ENCODE results near the gene THSD4.

Gene THSD4

DNA sequence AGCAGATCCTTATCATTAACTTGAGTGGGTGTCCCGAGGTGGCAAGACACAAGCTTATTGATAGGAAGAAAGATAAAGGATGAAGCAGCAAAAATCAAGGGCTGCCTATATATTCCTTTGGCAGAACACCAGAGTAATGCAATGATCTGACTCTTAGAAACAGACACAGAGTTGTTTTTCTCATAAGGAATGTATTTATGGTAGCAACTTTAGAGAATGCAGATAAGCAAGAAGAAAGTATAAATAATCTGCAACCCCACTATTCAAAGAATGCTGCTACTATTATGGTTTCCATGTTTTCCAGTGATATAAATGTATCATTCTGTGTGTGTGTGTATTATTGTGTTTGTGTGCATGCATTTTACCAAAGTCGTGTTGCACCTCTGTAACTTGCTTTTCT is 208.3 kb downstream of the THSD4 start:
- H3K9me3 Mint-ChIP-seq, result no peaks in the 10 kb centered on the region
- H3K27ac Mint-ChIP-seq, result no peak overlapping the region
- no peaks in the 10 kb centered on the region for H3K4me1 Mint-ChIP-seq (ENCODE audit: low read depth)
- no peak overlapping the region for H3K4me3 Mint-ChIP-seq
- intact Hi-C loops (cut with micrococcal nuclease), result no loop called here
- no peaks in the 10 kb centered on the region for H3K36me3 Mint-ChIP-seq (ENCODE audit: low read depth)
- H3K27me3 Mint-ChIP-seq, result peaks cover 4% of the 10 kb centered on the region

DNA sequence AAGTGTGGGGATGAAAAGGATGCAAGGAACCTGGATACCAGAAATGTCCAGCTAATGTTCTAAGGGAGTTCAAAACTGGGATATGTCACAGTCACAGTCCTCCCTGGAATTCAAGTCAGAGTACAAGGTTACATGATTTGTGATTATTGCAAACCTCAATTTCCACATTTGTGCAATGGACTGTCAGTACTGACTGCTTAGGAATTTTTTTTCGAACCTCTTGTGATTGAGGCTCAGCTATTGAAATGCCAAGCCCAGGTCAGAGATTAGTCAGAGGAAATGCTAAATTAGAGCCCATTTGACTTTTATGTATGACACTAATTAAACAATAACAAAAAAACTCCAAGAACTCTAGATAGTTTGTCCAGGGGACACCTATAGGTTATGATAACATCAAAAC is 210.2 kb downstream of the THSD4 start:
- no peak overlapping the region for H3K4me3 Mint-ChIP-seq
- no peaks in the 10 kb centered on the region for H3K9me3 Mint-ChIP-seq
- no peak overlapping the region for H3K27ac Mint-ChIP-seq
- peaks cover 2% of the 10 kb centered on the region for H3K27me3 Mint-ChIP-seq
- H3K4me1 Mint-ChIP-seq (ENCODE audit: low read depth), result no peaks in the 10 kb centered on the region
- intact Hi-C loops (cut with micrococcal nuclease), result no loop called here
- H3K36me3 Mint-ChIP-seq (ENCODE audit: low read depth), result no peaks in the 10 kb centered on the region

- no peak overlapping the region for H3K4me3 Mint-ChIP-seq
- intact Hi-C loops (cut with micrococcal nuclease), result no loop called here
- no peaks in the 10 kb centered on the region for H3K36me3 Mint-ChIP-seq (ENCODE audit: low read depth)
- H3K27me3 Mint-ChIP-seq, result peaks cover 2% of the 10 kb centered on the region
- no peak overlapping the region for H3K27ac Mint-ChIP-seq
- H3K9me3 Mint-ChIP-seq, result no peaks in the 10 kb centered on the region
- no peaks in the 10 kb centered on the region for H3K4me1 Mint-ChIP-seq (ENCODE audit: low read depth)
These were observed 213.2 kb downstream of the THSD4 start for GRCh38 chr15:71328453-71328852.

DNA sequence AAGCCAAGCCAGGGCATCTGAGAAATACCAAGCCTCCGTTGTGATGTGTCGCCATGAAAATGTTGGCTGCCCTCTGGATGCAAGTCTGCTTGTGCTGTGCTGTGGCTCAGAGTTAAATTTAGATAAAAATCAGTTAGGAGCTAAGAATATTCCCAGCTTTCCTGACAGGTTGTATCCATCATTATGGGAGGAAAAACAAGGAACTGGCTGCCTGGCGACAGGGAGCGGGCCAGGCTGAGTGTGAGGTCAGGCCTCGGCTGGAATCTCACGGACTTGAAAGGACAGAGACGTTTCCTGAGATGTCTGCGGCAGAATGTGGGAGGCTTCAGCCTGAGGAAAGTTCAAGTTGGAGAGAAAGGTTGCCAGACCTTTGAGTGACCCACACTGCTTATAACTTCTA is 213.8 kb downstream of the THSD4 start:
- Mint-ChIP-seq H3K9me3 (no peaks in the 10 kb centered on the region), H3K36me3 (ENCODE audit: low read depth) (no peaks in the 10 kb centered on the region), H3K27ac (no peak overlapping the region), H3K27me3 (peaks cover 2% of the 10 kb centered on the region), H3K4me1 (ENCODE audit: low read depth) (no peaks in the 10 kb centered on the region), H3K4me3 (no peak overlapping the region)
- intact Hi-C loops (cut with micrococcal nuclease), result no loop called here

DNA sequence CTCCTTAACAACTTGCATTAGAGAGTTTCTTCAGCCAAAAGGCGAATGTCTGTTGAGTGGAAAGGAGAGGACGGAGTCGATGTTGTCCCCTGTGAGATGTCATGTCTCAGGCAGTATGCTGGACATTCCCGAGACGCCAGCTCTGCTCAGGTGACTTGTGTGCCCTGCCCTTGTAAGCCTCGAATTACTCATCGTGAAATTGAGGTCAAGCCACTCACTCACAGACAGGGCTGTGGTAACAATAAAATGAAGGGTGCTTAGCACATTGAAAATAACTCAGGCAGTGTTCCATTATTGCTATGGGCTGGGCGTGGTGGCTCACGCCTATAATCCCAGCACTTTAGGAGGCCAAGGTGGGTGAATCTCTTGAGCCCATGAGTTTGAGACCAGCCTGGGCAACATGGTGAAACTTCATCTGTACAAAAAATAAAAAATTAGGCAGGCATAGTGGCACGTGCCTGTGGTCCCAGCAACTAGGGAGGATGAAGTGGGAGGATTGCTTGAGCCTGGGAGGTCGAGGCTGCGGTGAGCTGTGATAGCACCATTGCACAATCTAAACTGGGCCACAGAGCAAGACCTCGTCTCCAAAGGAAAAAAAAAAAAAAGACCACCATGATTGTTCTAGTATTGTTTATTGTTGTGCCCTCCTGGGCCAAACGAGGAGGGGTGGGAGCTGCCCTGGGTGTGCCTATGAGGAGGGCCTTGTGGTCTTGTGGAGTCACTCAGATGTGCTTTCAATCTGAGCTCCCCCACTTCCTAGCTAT is 214.4 kb downstream of the THSD4 start:
- Mint-ChIP-seq H3K9me3 (no peaks in the 10 kb centered on the region), H3K36me3 (ENCODE audit: low read depth) (no peaks in the 10 kb centered on the region), H3K27ac (no peak overlapping the region), H3K4me1 (ENCODE audit: low read depth) (no peaks in the 10 kb centered on the region), H3K27me3 (peaks cover 2% of the 10 kb centered on the region), H3K4me3 (no peak overlapping the region)
- intact Hi-C loops (cut with micrococcal nuclease), result no loop called here

- intact Hi-C loops (cut with micrococcal nuclease), result no loop called here
- H3K27ac Mint-ChIP-seq, result no peak overlapping the region
- H3K9me3 Mint-ChIP-seq, result no peaks in the 10 kb centered on the region
- H3K27me3 Mint-ChIP-seq, result no peaks in the 10 kb centered on the region
- no peak overlapping the region for H3K4me3 Mint-ChIP-seq
- no peaks in the 10 kb centered on the region for H3K4me1 Mint-ChIP-seq (ENCODE audit: low read depth)
- H3K36me3 Mint-ChIP-seq (ENCODE audit: low read depth), result no peaks in the 10 kb centered on the region
These were observed 215.4 kb downstream of the THSD4 start for GRCh38 chr15:71330638-71331162.

DNA sequence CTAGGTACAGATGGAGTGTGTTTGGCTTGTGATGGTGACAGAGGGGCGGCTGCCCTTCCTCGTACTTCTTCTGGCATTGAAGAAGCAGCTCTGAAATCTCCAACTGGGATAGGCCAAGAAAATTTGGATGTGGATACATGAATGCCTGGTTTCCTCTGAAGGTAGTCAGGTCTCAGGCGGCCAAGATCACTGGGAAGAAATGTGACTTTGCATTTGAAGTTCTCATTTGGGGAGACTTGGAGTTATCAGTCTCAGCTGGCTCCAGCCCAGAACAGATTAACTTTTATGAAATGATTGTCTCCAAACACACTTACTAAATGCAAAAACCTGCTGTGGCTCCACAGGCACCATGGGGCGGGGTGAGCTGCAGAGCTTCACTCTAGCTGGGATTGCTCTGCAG is 215.9 kb downstream of the THSD4 start:
- H3K27me3 Mint-ChIP-seq, result peaks cover 3% of the 10 kb centered on the region
- H3K4me3 Mint-ChIP-seq, result no peak overlapping the region
- no peaks in the 10 kb centered on the region for H3K36me3 Mint-ChIP-seq (ENCODE audit: low read depth)
- H3K27ac Mint-ChIP-seq, result no peak overlapping the region
- no peaks in the 10 kb centered on the region for H3K4me1 Mint-ChIP-seq (ENCODE audit: low read depth)
- intact Hi-C loops (cut with micrococcal nuclease), result no loop called here
- H3K9me3 Mint-ChIP-seq, result no peaks in the 10 kb centered on the region

- H3K27me3 Mint-ChIP-seq, result peaks cover 3% of the 10 kb centered on the region
- no peak overlapping the region for H3K27ac Mint-ChIP-seq
- H3K4me3 Mint-ChIP-seq, result no peak overlapping the region
- no peaks in the 10 kb centered on the region for H3K36me3 Mint-ChIP-seq (ENCODE audit: low read depth)
- no peaks in the 10 kb centered on the region for H3K4me1 Mint-ChIP-seq (ENCODE audit: low read depth)
- intact Hi-C loops (cut with micrococcal nuclease), result no loop called here
- no peaks in the 10 kb centered on the region for H3K9me3 Mint-ChIP-seq
These were observed 217.2 kb downstream of the THSD4 start for GRCh38 chr15:71332431-71333004.

DNA sequence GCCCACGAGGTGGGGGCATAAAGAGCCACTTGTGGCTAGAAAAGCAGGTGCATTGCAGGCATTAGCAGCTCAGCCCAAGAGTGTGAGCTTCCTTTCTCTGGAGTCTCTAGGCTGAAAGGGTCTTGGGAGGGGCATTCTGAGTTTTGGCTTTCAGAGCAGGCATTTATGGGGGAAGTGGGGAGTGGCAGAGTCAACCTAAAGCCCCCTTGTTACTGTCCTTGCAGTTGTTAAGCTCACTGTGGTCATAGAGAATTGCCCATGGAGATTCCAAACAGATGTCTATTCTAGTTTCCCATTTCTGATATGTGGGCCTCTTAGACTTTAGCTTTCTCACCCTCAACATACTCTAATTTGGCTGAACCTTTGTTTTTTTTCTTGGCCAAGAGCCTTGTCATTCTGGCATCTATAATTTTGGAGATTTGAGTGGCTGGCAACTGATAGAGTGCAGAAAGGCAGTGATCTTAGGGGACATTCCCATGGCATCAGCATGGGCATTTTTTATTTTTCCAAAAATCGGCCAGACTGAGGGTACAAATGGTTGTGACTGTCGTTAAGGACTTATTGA is 217.9 kb downstream of the THSD4 start:
- no peaks in the 10 kb centered on the region for H3K9me3 Mint-ChIP-seq
- H3K36me3 Mint-ChIP-seq (ENCODE audit: low read depth), result no peaks in the 10 kb centered on the region
- no peaks in the 10 kb centered on the region for H3K4me1 Mint-ChIP-seq (ENCODE audit: low read depth)
- no peak overlapping the region for H3K4me3 Mint-ChIP-seq
- peaks cover 3% of the 10 kb centered on the region for H3K27me3 Mint-ChIP-seq
- no peak overlapping the region for H3K27ac Mint-ChIP-seq
- intact Hi-C loops (cut with micrococcal nuclease), result no loop called here

GRCh38 chr15:71333839-71334238 is 218.6 kb downstream of the THSD4 start:
- intact Hi-C loops (cut with micrococcal nuclease), result no loop called here

GRCh38 chr15:71334434-71334833 is 219.2 kb downstream of the THSD4 start:
- intact Hi-C loops (cut with micrococcal nuclease), result no loop called here
- Mint-ChIP-seq H3K27me3 (peaks cover 3% of the 10 kb centered on the region), H3K36me3 (ENCODE audit: low read depth) (no peaks in the 10 kb centered on the region), H3K9me3 (no peaks in the 10 kb centered on the region), H3K4me3 (no peak overlapping the region), H3K27ac (no peak overlapping the region), H3K4me1 (ENCODE audit: low read depth) (no peaks in the 10 kb centered on the region)

More at GRCh38 chr15:71333839-71334238, 218.6 kb downstream of the THSD4 start:
- H3K9me3 Mint-ChIP-seq, result no peaks in the 10 kb centered on the region
- H3K4me1 Mint-ChIP-seq (ENCODE audit: low read depth), result no peaks in the 10 kb centered on the region
- H3K27me3 Mint-ChIP-seq, result peaks cover 3% of the 10 kb centered on the region
- no peak overlapping the region for H3K4me3 Mint-ChIP-seq
- no peaks in the 10 kb centered on the region for H3K36me3 Mint-ChIP-seq (ENCODE audit: low read depth)
- H3K27ac Mint-ChIP-seq, result no peak overlapping the region

DNA sequence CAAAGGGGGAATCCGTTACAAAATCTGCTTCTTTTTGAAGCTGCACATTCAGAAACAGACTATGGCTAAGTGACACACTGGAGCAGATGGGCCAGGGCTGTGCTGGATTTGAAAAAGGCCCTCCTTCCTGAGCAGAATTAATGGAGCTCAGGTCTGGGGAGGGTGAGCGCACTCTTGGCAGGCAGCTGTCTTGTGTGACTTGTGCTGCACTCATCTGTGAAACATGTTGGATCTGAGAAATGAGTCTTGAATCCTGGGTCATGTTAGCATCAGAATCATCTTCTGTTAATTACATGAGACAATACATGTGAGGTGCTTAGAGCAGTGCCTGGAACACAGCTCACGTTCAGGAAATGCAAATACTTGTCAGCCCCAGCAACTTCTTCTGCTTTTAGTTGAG is 219.6 kb downstream of the THSD4 start:
- no peaks in the 10 kb centered on the region for H3K4me1 Mint-ChIP-seq (ENCODE audit: low read depth)
- H3K36me3 Mint-ChIP-seq (ENCODE audit: low read depth), result no peaks in the 10 kb centered on the region
- peaks cover 3% of the 10 kb centered on the region for H3K27me3 Mint-ChIP-seq
- intact Hi-C loops (cut with micrococcal nuclease), result no loop called here
- no peak overlapping the region for H3K27ac Mint-ChIP-seq
- no peaks in the 10 kb centered on the region for H3K9me3 Mint-ChIP-seq
- H3K4me3 Mint-ChIP-seq, result no peak overlapping the region

DNA sequence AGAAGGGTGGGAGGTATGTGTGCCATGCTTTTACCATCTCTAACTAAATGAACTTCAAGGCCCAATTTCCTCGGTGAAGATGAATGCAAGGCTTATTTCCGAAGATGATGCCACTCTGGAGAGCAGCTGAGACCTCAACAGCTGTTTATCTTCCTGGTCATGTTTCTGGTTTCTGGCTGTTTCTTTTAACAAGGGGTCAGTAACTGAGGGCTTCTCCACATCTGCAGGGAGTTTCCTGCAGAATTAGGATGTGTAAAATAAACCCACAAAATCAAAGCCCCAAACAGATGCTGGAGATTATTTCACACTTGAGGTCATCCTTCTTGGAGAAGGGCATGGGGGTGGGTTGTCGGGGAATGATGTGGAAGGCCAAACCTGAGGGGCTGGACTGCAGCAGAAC is 220.3 kb downstream of the THSD4 start:
- Mint-ChIP-seq H3K27me3 (peaks cover 3% of the 10 kb centered on the region), H3K36me3 (ENCODE audit: low read depth) (no peaks in the 10 kb centered on the region), H3K4me1 (ENCODE audit: low read depth) (no peaks in the 10 kb centered on the region), H3K9me3 (no peaks in the 10 kb centered on the region), H3K4me3 (no peak overlapping the region), H3K27ac (no peak overlapping the region)
- intact Hi-C loops (cut with micrococcal nuclease), result no loop called here

DNA sequence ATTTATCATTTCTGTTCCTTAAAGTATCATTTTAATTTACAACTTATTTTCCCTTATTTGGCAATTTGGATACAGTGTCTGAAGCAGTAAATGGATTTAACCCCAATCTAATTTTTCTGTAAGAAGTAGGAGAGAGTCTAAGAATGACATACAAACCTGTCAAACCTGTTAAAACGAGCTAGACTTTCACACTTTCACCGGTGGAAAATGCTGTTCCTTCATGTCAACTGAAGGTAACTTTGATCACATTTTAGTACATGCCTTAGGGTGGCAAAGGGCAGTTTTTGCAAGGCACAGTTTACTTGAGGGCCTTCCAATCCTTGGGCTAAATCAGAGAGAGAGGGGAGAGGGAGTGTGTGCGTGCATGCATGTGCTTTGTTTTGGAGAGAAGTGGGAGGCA is 221.4 kb downstream of the THSD4 start:
- Mint-ChIP-seq H3K27ac (no peak overlapping the region), H3K4me3 (no peak overlapping the region), H3K27me3 (peaks cover 3% of the 10 kb centered on the region), H3K4me1 (ENCODE audit: low read depth) (no peaks in the 10 kb centered on the region), H3K9me3 (no peaks in the 10 kb centered on the region), H3K36me3 (ENCODE audit: low read depth) (no peaks in the 10 kb centered on the region)
- intact Hi-C loops (cut with micrococcal nuclease), result no loop called here
